ENCODE measurements around the gene SYNJ1. TPM values are rescaled to one million over a fixed set of nuclear protein-coding genes. Genes with fewer than 3 reads are reported as not detected.

Gene SYNJ1
- total and polyA plus RNA-seq, 4 donors, result 7.4 to 17.5 (median 11.8) TPM

GRCh38 chr21:32658524-32658923, 69.3 kb downstream of the SYNJ1 start:
- WGBS, 2 donors, result 97% methylated on average over 9 of the region's 9 CpGs
- Histone ChIP-seq H3K4me1 (ENCODE audit: control insufficient read depth in 5 of 5, insufficient read depth in 5 of 5, low read length in 5 of 5) (no peaks in the 10 kb centered on the region), H3K27ac (ENCODE audit: low read depth in 1 of 2, low read length in 1 of 2) (no peak overlapping the region), H3K4me3 (no peak overlapping the region), H3K36me3 (ENCODE audit: control insufficient read depth in 4 of 4, insufficient read depth in 4 of 4, low read length in 4 of 4) (peaks cover 7 to 20% (median 16%) of the 10 kb centered on the region in 4 donors), H3K9ac (ENCODE audit: insufficient read depth in 1 of 2, low read length in 2 of 2) (no peak overlapping the region), H3K27me3 (ENCODE audit: control insufficient read depth in 3 of 3, insufficient read depth in 3 of 3, low read length in 2 of 3) (no peaks in the 10 kb centered on the region), H3K9me3 (ENCODE audit: control insufficient read depth in 4 of 4, insufficient read depth in 3 of 4, low read length in 3 of 4) (peaks cover 0 to 4% (median 0%) of the 10 kb centered on the region in 4 donors)
- DNase-seq (no peak), ATAC-seq (ENCODE audit: insufficient read depth, low FRiP score) (no peak)
- no peak for TF ChIP-seq CTCF (IDR thresholded peaks at IDR 0.05; ENCODE audit: control extremely low read depth, extremely low read depth)

GRCh38 chr21:32653326-32653901, 74.4 kb downstream of the SYNJ1 start:
- Histone ChIP-seq H3K27ac (ENCODE audit: low read depth in 1 of 2, low read length in 1 of 2) (no peak overlapping the region), H3K4me3 (no peak overlapping the region), H3K9me3 (ENCODE audit: control insufficient read depth in 4 of 4, insufficient read depth in 3 of 4, low read length in 3 of 4) (peaks cover 0 to 4% (median 0%) of the 10 kb centered on the region in 4 donors), H3K4me1 (ENCODE audit: control insufficient read depth in 5 of 5, insufficient read depth in 5 of 5, low read length in 5 of 5) (no peaks in the 10 kb centered on the region), H3K36me3 (ENCODE audit: control insufficient read depth in 4 of 4, insufficient read depth in 4 of 4, low read length in 4 of 4) (peaks cover 6 to 28% (median 11%) of the 10 kb centered on the region in 4 donors), H3K9ac (ENCODE audit: insufficient read depth in 1 of 2, low read length in 2 of 2) (no peak overlapping the region), H3K27me3 (ENCODE audit: control insufficient read depth in 3 of 3, insufficient read depth in 3 of 3, low read length in 2 of 3) (no peaks in the 10 kb centered on the region)
- no peak for TF ChIP-seq CTCF (IDR thresholded peaks at IDR 0.05; ENCODE audit: control extremely low read depth, extremely low read depth)
- ATAC-seq (ENCODE audit: insufficient read depth, low FRiP score) (peak; percentile 62), DNase-seq (peak in 2 of 3 donors; percentile 8 to 39)
- WGBS, 2 donors, result 74 to 91% methylated on average over 2 of the region's 2 CpGs

- Histone ChIP-seq H3K27ac (ENCODE audit: low read depth in 1 of 2, low read length in 1 of 2) (no peak overlapping the region), H3K36me3 (ENCODE audit: control insufficient read depth in 4 of 4, insufficient read depth in 4 of 4, low read length in 4 of 4) (peaks cover 6 to 27% (median 17%) of the 10 kb centered on the region in 4 donors), H3K9ac (ENCODE audit: insufficient read depth in 1 of 2, low read length in 2 of 2) (no peak overlapping the region), H3K4me3 (no peak overlapping the region), H3K9me3 (ENCODE audit: control insufficient read depth in 4 of 4, insufficient read depth in 3 of 4, low read length in 3 of 4) (no peaks in the 10 kb centered on the region), H3K4me1 (ENCODE audit: control insufficient read depth in 5 of 5, insufficient read depth in 5 of 5, low read length in 5 of 5) (no peaks in the 10 kb centered on the region), H3K27me3 (ENCODE audit: control insufficient read depth in 3 of 3, insufficient read depth in 3 of 3, low read length in 2 of 3) (no peaks in the 10 kb centered on the region)
- TF ChIP-seq CTCF (IDR thresholded peaks at IDR 0.05; ENCODE audit: control extremely low read depth, extremely low read depth), result no peak
- ATAC-seq (ENCODE audit: insufficient read depth, low FRiP score) (no peak), DNase-seq (no peak)
These were observed 79.6 kb downstream of the SYNJ1 start for GRCh38 chr21:32648165-32648564.

All from lung (tissue), 12 donors.